K562 (cell line): ENCODE data around the gene FMNL3. TPM values are rescaled to one million over a fixed set of nuclear protein-coding genes. Genes with fewer than 3 reads are reported as not detected.

ENCODE experiments used
- E2F3 ChIP-seq: fragments of 250-450 bp; sonication (Bioruptor Pico); IDR thresholded peaks from 2 replicates; pipeline ENCODE4 v1.4.0; 2020; ENCODE audit warnings: mild to moderate bottlenecking
- GABPA ChIP-seq: fragments of 200-800 bp; sonication (Bioruptor generic); conservative IDR thresholded peaks from 2 replicates; pipeline ENCODE4 v1.6.1; 2016; ENCODE audit warnings: low read depth, missing genetic modification characterization, missing compliant biosample characterization
- GTF2B ChIP-seq: IDR thresholded peaks from 2 replicates; pipeline ENCODE4 v1.6.1; 2011; ENCODE audit not compliant: insufficient read length; ENCODE audit errors: extremely low read depth
- HMG20A ChIP-seq: fragments of 450-650 bp; formaldehyde crosslinking; conservative IDR thresholded peaks from 2 replicates; pipeline ENCODE4 v1.4.0; 2020; ENCODE audit warnings: mild to moderate bottlenecking, mixed read lengths
- JUN ChIP-seq, 2 experiments: sonication (generic) in 1 of 2; formaldehyde crosslinking in 1 of 2; IDR thresholded peaks; 2 replicates each; pipeline versions ENCODE4 v1.6.1 to v1.8.0; 2012 to 2022; ENCODE audit warnings: borderline replicate concordance in 2 of 2, mild to moderate bottlenecking in 2 of 2, improper control_type of control experiment in 1 of 2, low read depth in 1 of 2, low read length in 1 of 2, missing genetic modification reagents in 1 of 2
- MAFK ChIP-seq: IDR thresholded peaks from 2 replicates; pipeline ENCODE4 v1.6.1; 2011; ENCODE audit warnings: low read length, improper control_type of control experiment
- MTA2 ChIP-seq: fragments of 450-650 bp; IDR thresholded peaks from 2 replicates; pipeline ENCODE4 v1.6.1; 2016; ENCODE audit warnings: low read depth
- NCOA1 ChIP-seq: fragments of 450-650 bp; IDR thresholded peaks from 2 replicates; pipeline ENCODE4 v1.6.1; 2016; ENCODE audit warnings: low read depth
- NR3C1 ChIP-seq: sonication (generic); formaldehyde crosslinking; IDR thresholded peaks from 2 replicates; pipeline ENCODE4 v1.8.1; 2022; ENCODE audit warnings: missing genetic modification reagents
- POLR2B ChIP-seq: fragments of 450-650 bp; IDR thresholded peaks from 2 replicates; pipeline ENCODE4 v1.6.1; 2018; ENCODE audit warnings: low read depth; ENCODE audit not compliant: partially characterized antibody
- RB1 ChIP-seq: fragments of 450-650 bp; IDR thresholded peaks from 2 replicates; pipeline ENCODE4 v1.6.1; 2017; ENCODE audit warnings: low read depth, mild to moderate bottlenecking
- RUNX1 ChIP-seq: sonication (generic); IDR thresholded peaks from 2 replicates; pipeline ENCODE4 v1.6.1; 2016; ENCODE audit warnings: antibody characterized with exemption, low read depth
- SMAD2 ChIP-seq: fragments of 150-350 bp; IDR thresholded peaks from 2 replicates; pipeline ENCODE4 v1.6.1; 2014; ENCODE audit warnings: low read depth, mild to moderate bottlenecking, low read length
- TAF1 ChIP-seq: IDR thresholded peaks from 2 replicates; pipeline ENCODE4 v1.6.1; 2011; ENCODE audit warnings: mild to moderate bottlenecking, low read length, moderate library complexity; ENCODE audit not compliant: insufficient read depth, control insufficient read depth, severe bottlenecking; ENCODE audit errors: extremely low read depth
- ZBTB7A ChIP-seq: IDR thresholded peaks from 2 replicates; pipeline ENCODE4 v1.6.1; 2011; ENCODE audit warnings: low read depth, mild to moderate bottlenecking, low read length, moderate library complexity, borderline replicate concordance; ENCODE audit not compliant: control insufficient read depth
- ZC3H8 ChIP-seq: fragments of 450-650 bp; IDR thresholded peaks from 2 replicates; pipeline ENCODE4 v1.6.1; 2017
- ZKSCAN3 ChIP-seq: fragments of 250-450 bp; sonication (Bioruptor Pico); IDR thresholded peaks from 2 replicates; pipeline ENCODE4 v1.4.0; 2020
- polyA plus RNA-seq, 8 experiments: library from polyadenylated mRNA; depleted of rRNA in 4 of 8; stranded (reverse) in 5 of 8; unstranded in 3 of 8; fragments of >200 nt; fragmentation: Nextera tagmentation in 2 of 8; fragmentation: Illumina TruSeq in 1 of 8; extraction: Ambion mirVana in 2 of 8; extraction: Trizol in 1 of 8; gene quantifications; 2 replicates each; pipeline versions ENCODE4 v1.2.1 to v1.2.3, GENCODE V29; 2011 to 2014; ENCODE audit warnings: inconsistent platforms in 1 of 8, missing spikeins in 1 of 8
- total RNA-seq, 7 experiments: library from RNA; depleted of rRNA in 6 of 7; stranded (reverse); fragments of >200 nt in 6 of 7; fragmentation: Illumina TruSeq in 2 of 7; extraction: Trizol in 2 of 7; gene quantifications; 2 replicates each; pipeline versions ENCODE4 v1.2.1 to v1.2.3, GENCODE V29; 2011 to 2021; ENCODE audit warnings: low replicate concordance in 1 of 7
- TF ChIP-seq, protein P1 (sequence below): IDR thresholded peaks from 2 replicates; pipeline ENCODE4 v1.6.1; 2016; ENCODE audit warnings: missing genetic modification characterization, missing compliant biosample characterization
- TF ChIP-seq, protein P2 (sequence below): fragments of 450-650 bp; formaldehyde crosslinking; conservative IDR thresholded peaks from 2 replicates; pipeline ENCODE4 v1.4.0; 2022; ENCODE audit warnings: mild to moderate bottlenecking, missing genetic modification characterization
- TF ChIP-seq, protein P3 (sequence below), 2 experiments: fragments of 450-650 bp; conservative IDR thresholded peaks; 2 replicates each; pipeline ENCODE4 v1.6.1; 2017; ENCODE audit warnings: mild to moderate bottlenecking in 2 of 2, moderate library complexity in 2 of 2
- TF ChIP-seq, protein P4 (sequence below): conservative IDR thresholded peaks from 2 replicates; pipeline ENCODE4 v1.6.1; 2011; ENCODE audit warnings: low read depth, mild to moderate bottlenecking, low read length; ENCODE audit not compliant: control insufficient read depth

Gene FMNL3
- total and polyA plus RNA-seq, 9 of the 15 experiments (the other 6 are each of a cell fraction or from before 2014, with no cell fraction given) = 0.49 to 14.4 (median 6.8) TPM

GRCh38 chr12:49740930-49741881, 34.0 kb upstream of the FMNL3 start, which contains the start of gene TMBIM6 (continued):
- TF ChIP-seq POLR2B (peak; percentile 100), HMG20A (no peak), ZKSCAN3 (no peak), RB1 (peak; percentile 28), RUNX1 (no peak), ZC3H8 (no peak), E2F3 (no peak), GTF2B (no peak), NCOA1 (peak; percentile 62; the same call in 1 of the 2 replicates), MTA2 (no peak), TAF1 (peak; percentile 99), ZBTB7A (peak; percentile 52; the same call in 1 of the 2 replicates), JUN (IDR thresholded peaks at IDR 0.05; ENCODE audit: borderline replicate concordance, low read depth, low read length) (no peak), JUN (CRISPR knock-in tag; IDR thresholded peaks at IDR 0.05; ENCODE audit: borderline replicate concordance) (0 out of 2 replicates have a peak, but pooled peaks have one; percentile 6), SMAD2 (no peak), MAFK (peak; percentile 4; the same call in 1 of the 2 replicates), NR3C1 (no peak), GABPA (tag) (peak; percentile 97)
- TF ChIP-seq, protein P1, sequence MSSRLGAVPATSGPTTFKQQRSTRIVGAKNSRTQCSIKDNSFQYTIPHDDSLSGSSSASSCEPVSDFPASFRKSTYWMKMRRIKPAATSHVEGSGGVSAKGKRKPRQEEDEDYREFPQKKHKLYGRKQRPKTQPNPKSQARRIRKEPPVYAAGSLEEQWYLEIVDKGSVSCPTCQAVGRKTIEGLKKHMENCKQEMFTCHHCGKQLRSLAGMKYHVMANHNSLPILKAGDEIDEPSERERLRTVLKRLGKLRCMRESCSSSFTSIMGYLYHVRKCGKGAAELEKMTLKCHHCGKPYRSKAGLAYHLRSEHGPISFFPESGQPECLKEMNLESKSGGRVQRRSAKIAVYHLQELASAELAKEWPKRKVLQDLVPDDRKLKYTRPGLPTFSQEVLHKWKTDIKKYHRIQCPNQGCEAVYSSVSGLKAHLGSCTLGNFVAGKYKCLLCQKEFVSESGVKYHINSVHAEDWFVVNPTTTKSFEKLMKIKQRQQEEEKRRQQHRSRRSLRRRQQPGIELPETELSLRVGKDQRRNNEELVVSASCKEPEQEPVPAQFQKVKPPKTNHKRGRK (tag) = no peak
- TF ChIP-seq, protein P2, sequence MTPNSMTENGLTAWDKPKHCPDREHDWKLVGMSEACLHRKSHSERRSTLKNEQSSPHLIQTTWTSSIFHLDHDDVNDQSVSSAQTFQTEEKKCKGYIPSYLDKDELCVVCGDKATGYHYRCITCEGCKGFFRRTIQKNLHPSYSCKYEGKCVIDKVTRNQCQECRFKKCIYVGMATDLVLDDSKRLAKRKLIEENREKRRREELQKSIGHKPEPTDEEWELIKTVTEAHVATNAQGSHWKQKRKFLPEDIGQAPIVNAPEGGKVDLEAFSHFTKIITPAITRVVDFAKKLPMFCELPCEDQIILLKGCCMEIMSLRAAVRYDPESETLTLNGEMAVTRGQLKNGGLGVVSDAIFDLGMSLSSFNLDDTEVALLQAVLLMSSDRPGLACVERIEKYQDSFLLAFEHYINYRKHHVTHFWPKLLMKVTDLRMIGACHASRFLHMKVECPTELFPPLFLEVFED (CRISPR knock-in tag) = peak; percentile 97
- TF ChIP-seq, protein P3, sequence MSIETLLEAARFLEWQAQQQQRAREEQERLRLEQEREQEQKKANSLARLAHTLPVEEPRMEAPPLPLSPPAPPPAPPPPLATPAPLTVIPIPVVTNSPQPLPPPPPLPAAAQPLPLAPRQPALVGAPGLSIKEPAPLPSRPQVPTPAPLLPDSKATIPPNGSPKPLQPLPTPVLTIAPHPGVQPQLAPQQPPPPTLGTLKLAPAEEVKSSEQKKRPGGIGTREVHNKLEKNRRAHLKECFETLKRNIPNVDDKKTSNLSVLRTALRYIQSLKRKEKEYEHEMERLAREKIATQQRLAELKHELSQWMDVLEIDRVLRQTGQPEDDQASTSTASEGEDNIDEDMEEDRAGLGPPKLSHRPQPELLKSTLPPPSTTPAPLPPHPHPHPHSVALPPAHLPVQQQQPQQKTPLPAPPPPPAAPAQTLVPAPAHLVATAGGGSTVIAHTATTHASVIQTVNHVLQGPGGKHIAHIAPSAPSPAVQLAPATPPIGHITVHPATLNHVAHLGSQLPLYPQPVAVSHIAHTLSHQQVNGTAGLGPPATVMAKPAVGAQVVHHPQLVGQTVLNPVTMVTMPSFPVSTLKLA (conservative IDR thresholded peaks at IDR 0.05) = peak; percentile 41 to 74; a peak in 3 of 4 replicates
- TF ChIP-seq, protein P4, sequence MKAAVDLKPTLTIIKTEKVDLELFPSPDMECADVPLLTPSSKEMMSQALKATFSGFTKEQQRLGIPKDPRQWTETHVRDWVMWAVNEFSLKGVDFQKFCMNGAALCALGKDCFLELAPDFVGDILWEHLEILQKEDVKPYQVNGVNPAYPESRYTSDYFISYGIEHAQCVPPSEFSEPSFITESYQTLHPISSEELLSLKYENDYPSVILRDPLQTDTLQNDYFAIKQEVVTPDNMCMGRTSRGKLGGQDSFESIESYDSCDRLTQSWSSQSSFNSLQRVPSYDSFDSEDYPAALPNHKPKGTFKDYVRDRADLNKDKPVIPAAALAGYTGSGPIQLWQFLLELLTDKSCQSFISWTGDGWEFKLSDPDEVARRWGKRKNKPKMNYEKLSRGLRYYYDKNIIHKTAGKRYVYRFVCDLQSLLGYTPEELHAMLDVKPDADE = peak; percentile 90
